HL-60 (cell line): ENCODE results near the gene B4GALNT4.
"Not testable (repeated sequence)": the region's sequence is repeated elsewhere in the genome, so short reads cannot be mapped to it uniquely, and the experiment has no call there.

Source experiments
- DNase-seq, 2 experiments: peaks; one replicate each; pipeline ENCODE4 v3.0.0-alpha.2; 2010 to 2020; ENCODE audit warnings: low read depth in 1 of 2, low spot score in 1 of 2
- H3K27ac ChIP-seq: fragments of 250-450 bp; sonication (Bioruptor Pico); replicated peaks from 2 replicates; pipeline ENCODE4 v1.5.1; 2020; ENCODE audit warnings: mild to moderate bottlenecking, moderate library complexity
- H3K27me3 ChIP-seq: fragments of 250-450 bp; sonication (Bioruptor Pico); 2 replicates; pipeline ENCODE4 v1.5.1; 2021; ENCODE audit warnings: mild to moderate bottlenecking, moderate library complexity; ENCODE audit not compliant: insufficient read depth, poor library complexity, severe bottlenecking
- H3K4me3 ChIP-seq: replicated peaks from 2 replicates; pipeline ENCODE4 v1.5.1; 2011; ENCODE audit warnings: mild to moderate bottlenecking, control low read depth, low read length; ENCODE audit not compliant: insufficient read depth
- GABPA ChIP-seq: IDR thresholded peaks from 2 replicates; pipeline ENCODE4 v1.6.1; 2012; ENCODE audit warnings: low read depth
- POLR2AphosphoS5 ChIP-seq: IDR thresholded peaks from 2 replicates; pipeline ENCODE4 v1.6.1; 2012; ENCODE audit warnings: low read depth
- REST ChIP-seq: IDR thresholded peaks from 2 replicates; pipeline ENCODE4 v1.6.1; 2012; ENCODE audit warnings: low read depth; ENCODE audit not compliant: insufficient replicate concordance
- SPI1 ChIP-seq: IDR thresholded peaks from 2 replicates; pipeline ENCODE4 v1.6.1; 2012; ENCODE audit warnings: low read depth, mild to moderate bottlenecking, borderline replicate concordance
- TF ChIP-seq, protein P1 (sequence below): IDR thresholded peaks from one replicate; pipeline ENCODE4 v1.5.1; 2011; ENCODE audit warnings: low read length, control low read depth, inconsistent platforms; ENCODE audit not compliant: insufficient read depth

B4GALNT4 gene

GRCh38 chr11:360326-361280 is 8.7 kb upstream of the B4GALNT4 start:
- DNase-seq: no peak
- TF ChIP-seq, protein P1, sequence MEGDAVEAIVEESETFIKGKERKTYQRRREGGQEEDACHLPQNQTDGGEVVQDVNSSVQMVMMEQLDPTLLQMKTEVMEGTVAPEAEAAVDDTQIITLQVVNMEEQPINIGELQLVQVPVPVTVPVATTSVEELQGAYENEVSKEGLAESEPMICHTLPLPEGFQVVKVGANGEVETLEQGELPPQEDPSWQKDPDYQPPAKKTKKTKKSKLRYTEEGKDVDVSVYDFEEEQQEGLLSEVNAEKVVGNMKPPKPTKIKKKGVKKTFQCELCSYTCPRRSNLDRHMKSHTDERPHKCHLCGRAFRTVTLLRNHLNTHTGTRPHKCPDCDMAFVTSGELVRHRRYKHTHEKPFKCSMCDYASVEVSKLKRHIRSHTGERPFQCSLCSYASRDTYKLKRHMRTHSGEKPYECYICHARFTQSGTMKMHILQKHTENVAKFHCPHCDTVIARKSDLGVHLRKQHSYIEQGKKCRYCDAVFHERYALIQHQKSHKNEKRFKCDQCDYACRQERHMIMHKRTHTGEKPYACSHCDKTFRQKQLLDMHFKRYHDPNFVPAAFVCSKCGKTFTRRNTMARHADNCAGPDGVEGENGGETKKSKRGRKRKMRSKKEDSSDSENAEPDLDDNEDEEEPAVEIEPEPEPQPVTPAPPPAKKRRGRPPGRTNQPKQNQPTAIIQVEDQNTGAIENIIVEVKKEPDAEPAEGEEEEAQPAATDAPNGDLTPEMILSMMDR: no peak
- TF ChIP-seq POLR2AphosphoS5: no peak
- TF ChIP-seq GABPA: no peak
- TF ChIP-seq SPI1: no peak
- no peak for TF ChIP-seq REST
- H3K27ac ChIP-seq: no peak overlapping the region
- H3K27me3 ChIP-seq: no peaks in the 10 kb centered on the region
- H3K4me3 ChIP-seq: no peak overlapping the region

GRCh38 chr11:362642-363442 is 6.5 kb upstream of the B4GALNT4 start:
- DNase-seq: no peak
- H3K27me3 ChIP-seq: peaks cover 15% of the 10 kb centered on the region
- no peak overlapping the region for H3K4me3 ChIP-seq
- H3K27ac ChIP-seq: no peak overlapping the region
- TF ChIP-seq GABPA: no peak
- TF ChIP-seq REST: no peak
- TF ChIP-seq, protein P1: no peak
- TF ChIP-seq SPI1: no peak
- no peak for TF ChIP-seq POLR2AphosphoS5

DNA sequence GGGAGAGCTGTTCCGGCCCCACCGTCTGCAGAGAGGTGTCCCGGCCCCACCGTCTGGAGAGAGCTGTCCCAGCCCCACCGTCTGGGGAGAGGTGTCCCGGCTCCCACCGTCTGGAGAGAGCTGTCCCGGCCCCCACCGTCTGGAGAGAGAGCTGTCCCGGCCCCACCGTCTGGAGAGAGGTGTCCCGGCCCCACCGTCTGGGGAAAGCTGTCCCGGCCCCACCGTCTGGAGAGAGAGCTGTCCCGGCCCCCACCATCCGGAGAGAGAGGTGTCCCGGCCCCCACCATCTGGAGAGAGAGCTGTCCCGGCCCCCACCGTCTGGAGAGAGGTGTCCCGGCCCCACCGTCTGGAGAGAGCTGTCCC is 5.9 kb upstream of the B4GALNT4 start:
- not testable (repeated sequence) for H3K27ac ChIP-seq, H3K4me3 ChIP-seq, DNase-seq
- peaks cover 21% of the 10 kb centered on the region for H3K27me3 ChIP-seq

DNA sequence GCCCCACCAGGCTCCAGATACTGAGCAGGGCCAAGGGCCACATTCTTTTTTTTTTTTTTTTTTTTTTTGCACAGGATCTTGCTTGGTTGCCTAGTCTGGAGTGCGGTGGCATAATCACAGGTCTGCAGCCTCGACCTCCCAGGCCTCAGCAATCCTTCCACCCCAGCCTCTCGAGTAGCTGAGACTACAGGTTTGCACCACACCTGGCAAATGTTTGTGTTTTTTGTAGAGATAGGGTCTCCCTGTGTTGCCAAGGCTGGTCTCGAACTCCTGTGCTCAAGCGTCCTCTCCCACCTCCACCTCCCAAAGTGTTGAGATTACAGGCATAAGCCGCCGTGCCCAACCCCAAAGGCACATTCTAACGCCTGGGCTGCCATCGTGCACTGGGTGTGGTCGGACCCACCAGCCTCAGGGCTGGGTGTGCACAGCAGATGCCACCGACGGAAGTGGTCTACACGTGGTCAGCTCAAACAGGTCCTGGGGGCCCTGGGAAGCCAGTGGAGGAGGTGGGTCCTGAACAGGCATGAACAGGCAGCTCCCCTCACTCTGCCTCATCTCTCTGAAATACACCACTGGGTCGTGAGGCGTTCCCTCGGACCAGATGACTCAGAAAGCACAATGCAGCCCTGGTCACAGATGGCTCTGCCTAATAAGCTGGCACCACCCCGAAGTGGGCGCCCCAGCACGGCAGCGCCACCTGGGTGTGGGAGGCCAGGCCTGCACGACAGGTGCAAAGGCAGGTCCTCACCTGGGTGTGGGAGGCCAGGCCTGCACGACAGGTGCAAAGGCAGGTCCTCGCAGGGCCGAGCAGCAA is 5.1 kb upstream of the B4GALNT4 start:
- TF ChIP-seq, protein P1: no peak
- TF ChIP-seq POLR2AphosphoS5: no peak
- no peak for TF ChIP-seq SPI1
- TF ChIP-seq REST: no peak
- no peak for TF ChIP-seq GABPA
- no peak overlapping the region for H3K4me3 ChIP-seq
- H3K27me3 ChIP-seq: peaks cover 24% of the 10 kb centered on the region
- no peak for DNase-seq
- no peak overlapping the region for H3K27ac ChIP-seq
